Activated naive CD4-positive, alpha-beta T cell treated with anti-CD3 and anti-CD28 coated beads for 36 hours (primary cell): ENCODE data around the gene CBR3. TPM values are rescaled to one million over a fixed set of nuclear protein-coding genes. Genes with fewer than 3 reads are reported as not detected.
"Not testable (repeated sequence)": the region's sequence is repeated elsewhere in the genome, so short reads cannot be mapped to it uniquely, and the experiment has no call there.

Experiments used
- CTCF ChIA-PET: fragments of 350-600 bp; sonication (Branson Sonifier 250); formaldehyde crosslinking; loops from one replicate; lab custom pipeline; 2021; ENCODE audit warnings: antibody characterized with exemption; lab: Charles Lee
- DNase-seq: peaks from one replicate; pipeline ENCODE4 v3.0.0-alpha.2; 2020
- H3K27ac Mint-ChIP-seq: one replicate; pipeline ENCODE4 v1.8.0; 2021; ENCODE audit warnings: mild to moderate bottlenecking, mixed read lengths
- H3K27me3 Mint-ChIP-seq: one replicate; pipeline ENCODE4 v1.8.0; 2021; ENCODE audit warnings: low read depth, mixed read lengths
- H3K36me3 Mint-ChIP-seq: one replicate; pipeline ENCODE4 v1.8.0; 2021; ENCODE audit warnings: low read depth, mixed read lengths
- H3K4me1 Mint-ChIP-seq: one replicate; pipeline ENCODE4 v1.8.0; 2021; ENCODE audit warnings: low read depth, mixed read lengths
- H3K4me3 Mint-ChIP-seq: one replicate; pipeline ENCODE4 v1.8.0; 2021; ENCODE audit warnings: mild to moderate bottlenecking, moderate library complexity, mixed read lengths
- H3K9me3 Mint-ChIP-seq: one replicate; pipeline ENCODE4 v1.8.0; 2021; ENCODE audit warnings: mixed read lengths
- intact Hi-C: fragments of 100-400 bp; cut with micrococcal nuclease; formaldehyde crosslinking; loops from one replicate; pipeline ENCODE4 v1.15.1; 2023
- total RNA-seq, 2 experiments: library from RNA; stranded (reverse); gene quantifications; one replicate each; pipeline ENCODE4 v1.2.3, GENCODE V29; 2021

Gene CBR3
- total RNA-seq, 2 experiments from 2014 or later, result 13.3 to 13.7 TPM

- Mint-ChIP-seq H3K36me3 (no peaks in the 10 kb centered on the region), H3K27me3 (no peaks in the 10 kb centered on the region), H3K27ac (no peak overlapping the region), H3K4me3 (no peak overlapping the region), H3K4me1 (peaks cover 8% of the 10 kb centered on the region), H3K9me3 (no peaks in the 10 kb centered on the region)
- CTCF ChIA-PET, result interaction anchor here (0.6 to 2.3 kb wide), 10 partner anchors 8 to 1661 kb away, joined by 3 to 9 read pairs (median 4); no protein-coding TSS in a partner anchor
- intact Hi-C loops, result loop anchor here (1.0 kb wide), 1 partner anchor 13 kb away; no protein-coding TSS in a partner anchor
- peak; percentile 74 for DNase-seq
These were observed 9.2 kb upstream of the CBR3 start for GRCh38 chr21:36125512-36126207.

GRCh38 chr21:36126208-36126565, 8.7 kb upstream of the CBR3 start:
- H3K27me3 Mint-ChIP-seq, result no peaks in the 10 kb centered on the region
- no peaks in the 10 kb centered on the region for H3K9me3 Mint-ChIP-seq

GRCh38 chr21:36126621-36127110, 8.2 kb upstream of the CBR3 start:
- H3K4me3 Mint-ChIP-seq, result no peak overlapping the region
- no peaks in the 10 kb centered on the region for H3K27me3 Mint-ChIP-seq
- H3K4me1 Mint-ChIP-seq, result peaks cover 11% of the 10 kb centered on the region
- no peaks in the 10 kb centered on the region for H3K9me3 Mint-ChIP-seq
- CTCF ChIA-PET, result interaction anchor here (0.7 to 2.3 kb wide), 10 partner anchors 9 to 167 kb away, joined by 3 to 9 read pairs (median 4); no protein-coding TSS in a partner anchor
- no peak for DNase-seq
- no peak overlapping the region for H3K27ac Mint-ChIP-seq
- intact Hi-C loops, result no loop called here
- no peaks in the 10 kb centered on the region for H3K36me3 Mint-ChIP-seq

More at GRCh38 chr21:36126208-36126565, 8.7 kb upstream of the CBR3 start:
- Mint-ChIP-seq H3K36me3 (no peaks in the 10 kb centered on the region), H3K4me1 (peaks cover 11% of the 10 kb centered on the region), H3K4me3 (no peak overlapping the region), H3K27ac (no peak overlapping the region)
- CTCF ChIA-PET, result interaction anchor here (1.0 to 2.3 kb wide), 6 partner anchors 9 to 49 kb away, joined by 3 to 9 read pairs (median 4); no protein-coding TSS in a partner anchor
- intact Hi-C loops, result no loop called here
- DNase-seq, result no peak

- H3K27ac Mint-ChIP-seq, result no peak overlapping the region
- CTCF ChIA-PET, result interaction anchor here (0.7 to 2.3 kb wide), 8 partner anchors 9 to 166 kb away, joined by 3 to 9 read pairs (median 4); no protein-coding TSS in a partner anchor
- intact Hi-C loops, result no loop called here
- peaks cover 11% of the 10 kb centered on the region for H3K4me1 Mint-ChIP-seq
- no peak for DNase-seq
- H3K4me3 Mint-ChIP-seq, result no peak overlapping the region
- no peaks in the 10 kb centered on the region for H3K27me3 Mint-ChIP-seq
- H3K36me3 Mint-ChIP-seq, result no peaks in the 10 kb centered on the region
- no peaks in the 10 kb centered on the region for H3K9me3 Mint-ChIP-seq
These were observed 7.5 kb upstream of the CBR3 start for GRCh38 chr21:36127250-36127904.

- H3K4me3 Mint-ChIP-seq, result no peak overlapping the region
These were observed 6.9 kb upstream of the CBR3 start for GRCh38 chr21:36127977-36128376.

GRCh38 chr21:36129219-36129618, 5.7 kb upstream of the CBR3 start:
- H3K4me1 Mint-ChIP-seq, result peaks cover 14% of the 10 kb centered on the region
- intact Hi-C loops, result no loop called here
- no peak for DNase-seq
- CTCF ChIA-PET, result interaction anchor here (0.7 kb wide), 1 partner anchor 653 kb away, joined by 4 read pairs; no protein-coding TSS in a partner anchor
- no peaks in the 10 kb centered on the region for H3K27me3 Mint-ChIP-seq
- H3K36me3 Mint-ChIP-seq, result no peaks in the 10 kb centered on the region
- no peak overlapping the region for H3K27ac Mint-ChIP-seq
- H3K9me3 Mint-ChIP-seq, result no peaks in the 10 kb centered on the region
- peak overlapping the region; percentile 52 for H3K4me3 Mint-ChIP-seq

More at GRCh38 chr21:36127977-36128376, 6.9 kb upstream of the CBR3 start:
- no peaks in the 10 kb centered on the region for H3K36me3 Mint-ChIP-seq
- intact Hi-C loops, result no loop called here
- CTCF ChIA-PET, result interaction anchor here (1.3 to 1.4 kb wide), 2 partner anchors 11 to 82 kb away, joined by 3 to 4 read pairs; no protein-coding TSS in a partner anchor
- no peak overlapping the region for H3K27ac Mint-ChIP-seq
- no peaks in the 10 kb centered on the region for H3K9me3 Mint-ChIP-seq
- H3K4me1 Mint-ChIP-seq, result peaks cover 11% of the 10 kb centered on the region
- H3K27me3 Mint-ChIP-seq, result no peaks in the 10 kb centered on the region
- DNase-seq, result no peak

GRCh38 chr21:36130414-36130762, 4.5 kb upstream of the CBR3 start:
- intact Hi-C loops, DNase-seq, H3K27ac Mint-ChIP-seq, H3K27me3 Mint-ChIP-seq, H3K9me3 Mint-ChIP-seq, H3K36me3 Mint-ChIP-seq: not testable (repeated sequence)
- H3K4me1 Mint-ChIP-seq, result peaks cover 15% of the 10 kb centered on the region
- CTCF ChIA-PET, result interaction anchor here (0.6 to 1.2 kb wide), 2 partner anchors 11 to 55 kb away, joined by 3 to 4 read pairs; no protein-coding TSS in a partner anchor
- H3K4me3 Mint-ChIP-seq, result peak overlapping the region; percentile 76

- Mint-ChIP-seq H3K4me1 (peaks cover 13% of the 10 kb centered on the region), H3K4me3 (peak overlapping the region; percentile 76)
- H3K9me3 Mint-ChIP-seq, intact Hi-C loops, DNase-seq, H3K36me3 Mint-ChIP-seq, H3K27ac Mint-ChIP-seq, H3K27me3 Mint-ChIP-seq: not testable (repeated sequence)
- CTCF ChIA-PET, result interaction anchor here (1.2 kb wide), 1 partner anchor 11 kb away, joined by 3 read pairs; no protein-coding TSS in a partner anchor
These were observed 4.0 kb upstream of the CBR3 start for GRCh38 chr21:36130839-36131238.

- Mint-ChIP-seq H3K27ac (no peak overlapping the region), H3K27me3 (no peaks in the 10 kb centered on the region), H3K36me3 (no peaks in the 10 kb centered on the region), H3K9me3 (no peaks in the 10 kb centered on the region), H3K4me3 (no peak overlapping the region), H3K4me1 (peaks cover 20% of the 10 kb centered on the region)
- intact Hi-C loops, result no loop called here
- no peak for DNase-seq
- CTCF ChIA-PET, result interaction anchor here (0.5 kb wide), 1 partner anchor 19 kb away, joined by 5 read pairs; no protein-coding TSS in a partner anchor
These were observed 2.2 kb upstream of the CBR3 start for GRCh38 chr21:36132696-36133095.

- Mint-ChIP-seq H3K9me3 (no peaks in the 10 kb centered on the region), H3K36me3 (no peaks in the 10 kb centered on the region), H3K4me3 (peak overlapping the region; percentile 91), H3K27ac (peak overlapping the region; percentile 79), H3K4me1 (peaks cover 17% of the 10 kb centered on the region), H3K27me3 (no peaks in the 10 kb centered on the region)
- CTCF ChIA-PET, result interaction anchor here (0.7 to 1.5 kb wide), 4 partner anchors 9 to 17 kb away, joined by 3 to 4 read pairs (median 3); no protein-coding TSS in a partner anchor
- intact Hi-C loops, result loop anchor here (1.0 to 2.0 kb wide), 2 partner anchors 21 to 75 kb away; partner anchors contain the start of genes DOP1B and SETD4
- peak; percentile 79 for DNase-seq
These were observed 668 bp downstream of the CBR3 start for GRCh38 chr21:36135391-36136102.

GRCh38 chr21:36139791-36140190, 4.9 kb downstream of the CBR3 start:
- not testable (repeated sequence) for H3K27ac Mint-ChIP-seq, H3K9me3 Mint-ChIP-seq, H3K36me3 Mint-ChIP-seq, H3K27me3 Mint-ChIP-seq, DNase-seq, H3K4me3 Mint-ChIP-seq
- CTCF ChIA-PET, result interaction anchor here (0.6 to 3.8 kb wide), 5 partner anchors 11 to 208 kb away, joined by 3 to 25 read pairs (median 9); no protein-coding TSS in a partner anchor
- peaks cover 17% of the 10 kb centered on the region for H3K4me1 Mint-ChIP-seq
- intact Hi-C loops, result loop anchor here (2.0 to 10.0 kb wide), 3 partner anchors 291 to 787 kb away; no protein-coding TSS in a partner anchor
